ENCODE data around the gene CLASP1.

- no peak for TF ChIP-seq POLR2AphosphoS5 (IDR thresholded peaks at IDR 0.05)
- TF ChIP-seq CTCF (IDR thresholded peaks at IDR 0.05) = no peak
Measured at GRCh38 chr2:121473512-121473911, 175.8 kb downstream of the CLASP1 start.

Data from sigmoid colon (tissue), 4 donors.